GM18519 (cell line): ENCODE measurements around the gene KIAA0825.
"Not testable (repeated sequence)": the region's sequence is repeated elsewhere in the genome, so short reads cannot be mapped to it uniquely, and the experiment has no call there.

Source experiments
- ATAC-seq: cut with Tn5 transposase; IDR thresholded peaks from one replicate; pipeline ENCODE4 v1.9.1; 2021; ENCODE audit warnings: mild to moderate bottlenecking, moderate library complexity; ENCODE audit not compliant: unreplicated experiment, low FRiP score

KIAA0825 gene

GRCh38 chr5:94143621-94144020 is 474.8 kb downstream of the KIAA0825 start:
- ATAC-seq: not testable (repeated sequence)

GRCh38 chr5:94140300-94140699 is 478.1 kb downstream of the KIAA0825 start:
- ATAC-seq: no peak

- ATAC-seq: no peak
Measured at GRCh38 chr5:94130077-94130476, 488.3 kb downstream of the KIAA0825 start.

DNA sequence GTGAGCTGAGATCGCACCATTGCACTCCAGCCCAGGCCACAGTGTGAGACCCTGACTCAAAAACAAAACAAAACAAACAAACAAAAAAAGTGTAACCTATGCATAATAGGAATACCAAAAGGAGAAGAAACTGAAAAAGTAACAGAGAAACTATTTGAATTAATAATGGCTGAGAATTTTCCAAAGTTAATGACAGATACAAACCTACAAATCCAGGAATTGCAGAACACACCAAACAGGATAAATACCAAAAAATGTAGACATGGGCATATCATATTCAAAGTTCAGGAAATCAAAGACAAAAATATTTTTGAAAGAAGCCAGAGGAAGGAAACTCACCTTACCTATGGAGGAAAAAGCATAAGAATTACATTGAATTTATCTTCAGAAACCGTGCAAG is 493.3 kb downstream of the KIAA0825 start:
- no peak for ATAC-seq

DNA sequence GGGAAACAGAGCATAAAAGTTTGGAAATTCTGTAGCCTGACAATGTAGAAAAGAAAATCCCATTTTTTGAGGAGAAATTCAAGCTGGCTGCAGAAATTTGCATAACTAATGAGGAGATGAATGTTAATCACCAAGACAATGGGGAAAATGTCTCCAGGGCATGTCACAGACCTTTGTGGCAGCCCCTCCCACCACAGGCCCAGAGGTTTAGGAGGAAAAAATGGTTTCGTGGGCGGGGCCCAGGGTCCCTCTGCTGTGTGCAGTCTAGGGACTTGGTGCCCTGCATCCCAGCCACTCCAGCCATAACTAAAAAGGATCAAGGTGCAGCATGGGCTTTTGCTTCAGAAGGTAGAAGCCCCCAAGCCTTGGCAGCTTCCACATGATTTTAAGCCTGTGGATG is 502.1 kb downstream of the KIAA0825 start:
- not testable (repeated sequence) for ATAC-seq

GRCh38 chr5:94113087-94113486 is 505.3 kb downstream of the KIAA0825 start:
- ATAC-seq: no peak

- peak; percentile 99 for ATAC-seq
Measured at GRCh38 chr5:94111209-94112004, 507.0 kb downstream of the KIAA0825 start.

- no peak for ATAC-seq
Measured at GRCh38 chr5:94103514-94104245, 514.7 kb downstream of the KIAA0825 start.
